Activated T-cell treated with anti-CD3 and anti-CD28 coated beads for 1 hour (primary cell): ENCODE results near the gene GPR26.

ENCODE experiments used
- DNase-seq: peaks from one replicate; pipeline ENCODE4 v3.0.0-alpha.2; 2020; ENCODE audit warnings: low read depth

The GPR26 gene

DNA sequence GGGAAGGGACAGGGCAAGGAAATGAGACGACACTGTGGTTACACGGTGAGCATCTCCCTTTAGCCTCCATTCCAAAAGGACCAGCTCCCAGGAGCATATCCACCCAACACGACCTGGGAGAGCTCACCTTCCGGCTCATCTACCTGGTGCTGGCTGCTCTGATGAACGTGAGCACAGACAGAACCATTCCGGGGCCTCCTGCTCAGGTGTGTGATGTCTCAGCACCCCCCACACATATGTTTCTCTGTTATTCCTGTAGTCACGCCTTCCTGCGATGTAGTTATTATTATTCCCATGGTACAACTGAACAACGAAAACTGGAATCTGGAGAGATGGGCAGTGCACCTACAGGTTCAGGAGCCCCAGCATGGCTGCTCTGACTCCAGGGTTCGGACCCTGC, 20.5 kb upstream of the GPR26 start:
- DNase-seq = no peak

DNA sequence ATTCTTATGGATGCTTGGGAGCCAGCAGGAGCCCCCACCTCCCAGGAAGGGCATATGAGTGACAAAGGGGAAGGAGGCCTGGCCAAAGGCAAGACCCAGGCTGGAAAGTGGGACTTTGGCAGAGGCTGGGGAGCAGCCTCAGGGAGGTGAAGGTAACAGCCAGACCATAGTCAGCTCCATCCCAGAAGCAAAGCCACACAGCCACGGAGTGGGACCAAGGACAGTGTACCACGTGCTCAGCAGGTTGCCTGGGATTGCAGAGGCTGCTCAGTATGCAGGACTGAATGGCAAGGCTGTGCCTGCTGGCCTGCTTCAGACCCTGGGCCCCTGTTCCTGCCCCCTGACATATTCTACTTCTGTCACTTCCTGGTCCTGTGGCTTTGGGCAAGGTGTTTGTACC, 17.6 kb upstream of the GPR26 start:
- DNase-seq = no peak

DNA sequence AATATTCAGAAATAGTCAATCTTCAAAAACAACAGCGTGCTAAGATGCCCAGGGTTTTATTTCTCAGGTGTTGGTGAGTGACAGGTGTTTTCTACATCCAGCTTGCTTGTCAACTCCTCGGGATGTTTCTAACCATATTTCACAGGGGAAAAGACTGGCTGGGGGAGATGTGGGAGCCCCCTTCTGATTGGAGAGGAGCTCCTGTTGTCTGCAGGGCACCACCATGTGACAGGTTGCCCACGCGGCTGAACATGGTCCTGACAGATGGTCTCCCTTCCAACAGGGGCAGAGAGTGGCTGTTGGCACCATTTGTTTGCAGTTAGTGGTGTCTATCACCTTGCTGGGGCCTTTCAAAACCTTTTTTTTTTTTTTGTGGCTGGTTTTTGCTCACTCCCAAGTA, 16.5 kb upstream of the GPR26 start:
- no peak for DNase-seq

DNA sequence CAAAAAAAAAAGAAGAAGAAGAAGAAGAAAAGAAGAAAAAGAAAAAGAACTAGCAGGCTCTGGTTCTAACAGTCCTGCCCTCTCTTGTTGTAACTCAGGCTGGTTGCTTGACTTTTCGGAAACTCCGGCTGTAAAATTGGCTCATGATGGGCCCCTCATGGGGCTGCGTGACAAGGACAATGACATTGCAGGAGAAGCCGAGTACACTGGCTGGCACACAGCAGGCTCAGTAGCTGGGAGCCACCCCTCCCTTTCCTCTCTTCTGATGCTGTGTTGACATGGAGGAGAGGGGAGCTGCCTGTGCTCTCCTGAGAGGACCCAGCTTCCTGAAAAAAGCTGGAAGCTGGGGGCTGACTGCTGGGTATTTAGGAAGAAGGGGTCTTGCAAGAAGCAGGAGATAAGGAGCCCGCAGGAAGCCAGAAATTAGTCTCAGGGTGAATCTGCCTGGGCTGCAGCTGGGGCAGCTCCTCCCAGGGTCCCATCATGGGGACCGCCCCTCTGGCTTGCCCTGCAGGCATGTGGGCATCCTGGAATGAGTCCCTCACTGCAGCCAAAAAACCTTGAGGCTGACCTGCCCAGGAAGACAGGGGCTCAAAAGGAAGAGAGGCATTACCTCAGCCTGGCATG, 14.6 kb upstream of the GPR26 start:
- DNase-seq = no peak

DNA sequence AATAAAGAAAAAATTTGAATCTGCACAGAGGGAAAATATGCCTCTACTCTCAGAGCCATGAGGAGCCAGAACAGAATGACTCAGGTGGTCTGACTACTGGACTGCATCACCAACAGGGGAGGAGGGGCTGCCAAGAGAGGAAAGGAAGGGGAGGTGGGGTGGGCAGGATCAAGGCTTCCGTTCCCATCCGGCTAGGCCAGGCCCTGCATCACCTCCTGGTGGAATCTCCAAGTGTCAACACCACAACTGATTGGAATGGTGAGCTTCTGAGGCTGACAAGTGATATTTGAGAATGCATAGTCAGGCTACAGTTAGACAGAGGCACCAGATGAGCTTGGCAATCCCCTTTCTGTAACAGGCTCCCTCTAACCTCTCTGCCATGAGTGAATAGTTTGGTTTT, 10.4 kb upstream of the GPR26 start:
- DNase-seq = no peak

DNA sequence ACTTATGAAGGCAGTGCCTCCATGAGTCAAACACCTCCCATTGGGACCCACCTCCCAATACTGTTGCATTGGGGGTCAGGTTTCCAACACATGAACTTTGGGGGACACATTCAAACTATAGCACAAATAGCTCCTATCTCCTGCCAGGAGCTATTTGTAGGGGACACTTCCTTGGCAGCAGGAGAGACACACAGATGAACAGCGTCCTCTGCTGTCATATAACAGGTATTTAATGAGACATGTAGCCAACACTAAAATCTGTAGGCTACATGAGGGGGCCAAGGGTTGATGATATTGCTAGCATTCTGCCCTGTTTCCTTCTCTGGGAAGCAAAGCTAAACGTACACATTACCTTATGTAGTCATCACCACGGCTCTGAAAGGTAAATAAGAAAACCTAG, 2.6 kb upstream of the GPR26 start:
- no peak for DNase-seq

DNA sequence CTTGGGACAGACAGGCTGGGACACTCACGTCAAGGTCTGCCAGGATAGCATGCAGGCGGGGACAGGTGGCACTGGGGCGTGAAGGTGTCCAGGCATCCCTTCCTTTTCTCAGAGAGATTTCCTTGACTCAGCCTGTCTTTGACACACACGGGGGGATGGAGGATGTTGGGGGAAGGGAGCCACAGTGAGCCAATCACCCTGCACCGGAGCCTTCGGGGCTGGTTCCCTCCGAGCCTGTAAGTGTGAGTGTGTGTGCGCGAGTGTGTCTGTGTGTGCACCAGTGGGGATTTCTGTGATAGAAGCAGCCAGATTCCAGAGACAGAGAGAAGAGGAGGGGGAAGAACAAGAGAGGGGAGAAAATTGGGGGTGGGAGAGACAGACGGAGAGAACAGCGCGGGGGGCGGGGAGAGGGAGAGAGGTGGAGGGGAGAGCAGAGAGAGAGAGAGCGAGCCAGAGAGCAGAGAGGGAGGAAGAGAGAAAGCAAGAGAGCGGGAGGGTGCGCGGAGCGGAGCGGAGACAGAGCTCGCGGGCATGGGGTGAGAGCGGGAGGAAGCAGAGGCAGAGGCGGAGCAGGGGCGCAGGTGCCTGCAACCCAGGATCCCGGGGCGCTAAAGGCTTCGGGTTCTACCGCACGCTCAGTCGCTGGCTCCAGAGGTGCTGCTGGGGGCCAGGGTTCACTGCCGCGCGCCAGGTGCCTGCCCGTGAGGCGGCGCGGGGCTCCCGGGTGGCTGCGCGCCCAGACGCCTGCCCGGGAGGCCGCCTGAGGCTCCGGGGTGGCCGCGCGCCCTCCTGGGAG, 466 bp upstream of the GPR26 start:
- no peak for DNase-seq

DNA sequence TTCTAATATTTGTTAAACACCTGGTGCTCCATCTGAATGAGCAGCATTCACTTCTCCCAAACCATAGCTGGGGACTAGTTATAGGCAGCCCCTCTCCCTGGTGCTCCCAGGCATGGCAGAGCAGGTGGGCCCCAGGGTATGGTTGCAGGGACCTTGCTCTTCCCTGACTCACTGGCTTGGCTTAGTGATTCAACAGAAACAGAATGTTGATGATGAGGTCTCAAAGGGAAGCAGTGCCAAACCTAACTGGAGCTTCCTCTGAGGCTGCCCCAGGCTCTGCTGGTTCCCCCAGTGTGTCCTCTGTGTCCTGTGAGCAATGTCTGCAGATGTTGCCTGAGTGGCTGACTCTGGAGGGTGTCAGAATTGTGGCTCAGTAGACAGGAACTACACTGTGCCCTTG, 3.7 kb downstream of the GPR26 start:
- no peak for DNase-seq

DNA sequence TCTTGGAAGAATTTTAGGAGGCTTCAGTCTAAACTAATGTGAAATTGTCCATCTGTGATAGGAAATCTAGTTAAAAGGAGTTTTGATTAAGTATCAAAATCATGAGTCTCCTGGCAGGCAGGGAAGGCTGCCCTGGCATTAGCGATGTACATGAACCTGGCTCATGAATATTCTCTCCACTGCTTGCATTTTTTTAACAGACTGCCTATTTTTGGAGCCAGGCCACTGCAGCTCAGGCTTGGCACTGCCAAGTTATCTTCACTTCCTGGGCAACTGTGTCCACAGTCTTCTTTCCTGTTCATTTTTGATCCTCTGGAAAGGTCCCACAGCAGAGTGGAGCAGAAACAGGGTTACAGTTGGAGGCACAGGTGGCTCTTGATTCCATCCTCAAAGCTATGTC, 7.0 kb downstream of the GPR26 start:
- no peak for DNase-seq

DNA sequence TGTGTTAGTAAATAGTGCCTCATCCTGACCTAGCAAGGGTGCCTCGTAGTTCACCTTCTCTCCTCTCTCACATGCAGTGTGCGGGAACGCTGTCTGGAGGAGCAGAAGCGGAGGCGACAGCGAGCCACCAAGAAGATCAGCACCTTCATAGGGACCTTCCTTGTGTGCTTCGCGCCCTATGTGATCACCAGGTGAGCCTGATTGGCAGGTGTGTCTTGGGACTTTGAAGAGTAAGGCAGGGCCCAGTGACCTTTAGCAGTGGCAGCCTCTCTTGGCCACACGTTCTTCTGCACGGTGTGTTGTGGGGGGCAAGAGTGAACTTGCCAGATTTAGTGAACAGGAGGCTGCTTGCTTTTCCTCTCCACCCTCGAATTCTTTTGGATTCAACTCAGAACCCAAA, 8.6 kb downstream of the GPR26 start:
- DNase-seq = no peak

DNA sequence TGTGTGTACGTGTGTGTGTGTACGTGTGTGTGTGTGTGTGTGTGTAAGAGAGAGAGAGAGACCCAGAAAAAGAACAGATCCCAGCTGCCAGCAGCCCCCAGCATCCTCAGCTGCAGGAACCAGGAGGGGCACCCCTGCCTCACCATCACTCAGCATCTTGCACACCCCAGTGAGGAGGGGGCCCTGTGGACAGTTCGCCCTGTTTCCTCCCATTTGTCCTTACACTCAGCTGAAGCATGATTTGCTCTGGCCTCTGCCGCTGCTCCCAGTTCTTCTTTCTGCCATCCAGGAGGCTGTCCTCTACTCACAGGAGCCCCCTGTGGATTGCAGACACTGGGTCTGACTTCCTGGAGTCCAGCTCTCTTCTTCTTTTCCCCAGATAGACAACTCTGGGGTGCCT, 9.7 kb downstream of the GPR26 start:
- DNase-seq = no peak

DNA sequence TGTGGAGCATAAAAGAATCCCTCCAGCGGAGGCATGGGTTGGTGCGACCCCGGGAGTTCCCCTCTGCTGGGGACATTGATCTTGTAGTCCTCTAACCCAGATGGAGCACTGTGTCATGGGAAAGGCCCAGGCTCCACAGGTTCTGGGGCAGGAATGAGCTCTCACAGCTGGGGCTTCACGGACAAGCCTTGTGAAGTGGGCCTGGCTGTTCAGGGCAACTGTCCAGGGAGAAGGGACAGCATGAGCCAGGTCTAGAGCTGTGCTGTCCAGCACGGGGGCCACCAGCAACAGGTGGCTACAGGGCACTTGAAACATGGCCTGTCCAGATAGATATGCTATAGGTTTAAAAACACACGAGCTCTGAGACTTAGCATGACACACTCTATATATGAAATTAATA, 11.4 kb downstream of the GPR26 start:
- DNase-seq = no peak

DNA sequence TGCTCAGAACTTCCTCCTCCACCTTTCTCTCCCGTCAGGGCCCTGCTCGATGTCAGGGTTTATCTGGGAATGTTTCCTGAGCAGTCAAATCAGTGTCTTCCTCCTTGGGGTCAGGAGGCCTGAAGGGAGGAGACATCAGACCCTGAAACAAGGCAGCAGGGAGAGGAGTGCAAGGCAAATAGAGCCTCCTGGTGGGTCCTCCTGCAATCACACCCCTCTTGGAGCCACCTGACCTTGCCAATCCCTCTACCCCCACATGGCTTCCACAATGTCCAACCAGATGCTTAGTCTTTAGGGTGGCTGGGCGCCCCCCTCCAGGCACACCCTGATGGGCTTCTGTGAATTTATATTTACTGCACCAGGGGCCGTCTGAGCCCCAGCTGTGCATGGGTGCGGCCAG, 12.2 kb downstream of the GPR26 start:
- DNase-seq = no peak

DNA sequence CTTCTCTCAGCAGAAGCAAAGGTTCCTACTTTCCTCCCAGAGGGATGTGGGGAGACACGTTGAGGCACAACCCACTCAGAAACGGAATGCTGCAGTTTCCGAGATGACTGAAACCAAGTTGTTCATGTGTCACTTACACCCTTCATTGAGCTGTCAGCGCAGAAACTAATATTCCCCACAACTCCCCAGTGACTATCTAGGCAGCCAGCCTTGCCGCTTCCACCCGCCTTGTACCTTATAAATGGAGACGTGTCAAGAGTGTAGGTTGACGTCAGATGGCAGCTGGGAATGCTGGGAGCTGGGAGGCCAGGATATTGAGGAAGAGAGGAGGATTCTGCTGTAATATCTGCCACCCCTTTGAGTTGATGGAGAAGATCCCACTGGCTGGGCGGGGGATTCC, 15.1 kb downstream of the GPR26 start:
- DNase-seq = no peak

DNA sequence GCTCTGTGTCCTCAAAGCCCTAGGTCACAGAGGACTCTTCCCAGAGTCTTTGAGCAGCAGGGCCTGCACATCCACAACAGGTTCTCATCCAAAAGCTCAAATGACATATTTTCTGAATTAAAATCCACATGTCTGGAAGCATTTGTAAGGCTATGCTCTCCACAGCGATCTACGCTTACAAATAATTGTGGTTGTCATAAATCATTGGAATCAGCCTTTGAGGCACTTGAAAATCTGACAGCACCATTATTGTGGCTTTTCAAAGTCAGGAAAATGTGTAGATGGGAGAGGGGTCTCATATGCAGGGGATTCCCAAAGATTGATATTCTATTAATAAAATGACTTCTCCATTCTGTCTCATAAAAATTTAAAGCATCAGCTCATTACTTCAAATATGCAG, 16.3 kb downstream of the GPR26 start:
- no peak for DNase-seq

DNA sequence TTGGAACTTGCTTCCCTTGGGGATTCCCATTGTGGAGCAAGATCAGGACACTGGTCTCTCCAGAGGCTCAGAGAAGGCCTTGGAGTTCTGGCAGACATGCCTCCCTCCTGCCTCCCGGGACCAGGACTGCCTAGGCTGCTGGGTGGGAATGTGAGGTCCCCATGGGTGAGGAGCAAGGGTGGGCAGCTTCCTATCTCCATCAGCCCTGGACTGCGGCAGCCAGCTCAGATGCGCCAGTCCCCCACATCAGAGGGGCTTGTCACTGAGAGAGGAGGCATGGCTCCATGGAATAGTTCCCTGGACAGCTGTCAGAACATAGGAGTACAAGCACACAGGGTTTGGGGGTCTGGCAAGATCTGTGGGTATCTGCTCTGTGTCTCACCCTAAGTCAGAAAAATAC, 17.3 kb downstream of the GPR26 start:
- DNase-seq = no peak

DNA sequence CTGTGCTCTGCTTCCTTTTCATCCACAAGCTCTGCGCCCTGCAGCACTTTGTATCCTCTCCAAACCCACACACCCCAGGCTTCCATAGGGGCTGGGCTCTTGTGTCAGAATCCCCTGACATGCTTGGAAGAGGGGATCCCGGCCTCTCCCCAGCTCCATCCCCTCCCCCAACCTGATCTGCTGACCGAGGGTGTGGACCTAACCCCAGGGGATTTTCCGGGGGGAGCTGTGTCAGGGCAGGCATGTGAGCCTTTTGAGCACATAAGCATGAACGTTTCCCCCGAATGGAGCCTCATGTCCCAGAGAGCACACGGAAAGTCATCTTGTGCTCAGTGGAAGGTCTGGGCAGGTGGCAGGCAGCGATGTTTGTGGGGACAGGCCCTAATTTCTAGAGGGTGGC, 17.7 kb downstream of the GPR26 start:
- DNase-seq = no peak

DNA sequence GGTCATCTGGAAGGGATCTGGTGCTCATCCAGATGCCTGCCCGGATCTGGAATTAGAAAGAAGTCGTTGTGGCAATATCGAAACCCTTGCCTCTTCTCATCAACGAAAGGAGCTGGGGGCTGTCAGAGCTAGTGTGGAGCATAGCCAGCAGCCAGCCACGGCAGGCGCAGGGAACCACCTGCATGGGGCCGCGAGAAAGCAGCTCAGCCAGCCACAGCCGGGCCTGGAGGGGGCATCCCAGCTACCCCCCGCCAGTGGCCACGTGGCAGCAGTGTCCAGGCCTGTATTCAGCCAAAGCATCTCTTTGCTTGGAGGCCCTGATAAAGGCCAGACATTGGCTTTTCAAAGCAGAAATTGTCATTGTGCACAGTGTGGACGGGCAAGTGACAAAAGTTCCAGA, 19.1 kb downstream of the GPR26 start:
- no peak for DNase-seq

DNA sequence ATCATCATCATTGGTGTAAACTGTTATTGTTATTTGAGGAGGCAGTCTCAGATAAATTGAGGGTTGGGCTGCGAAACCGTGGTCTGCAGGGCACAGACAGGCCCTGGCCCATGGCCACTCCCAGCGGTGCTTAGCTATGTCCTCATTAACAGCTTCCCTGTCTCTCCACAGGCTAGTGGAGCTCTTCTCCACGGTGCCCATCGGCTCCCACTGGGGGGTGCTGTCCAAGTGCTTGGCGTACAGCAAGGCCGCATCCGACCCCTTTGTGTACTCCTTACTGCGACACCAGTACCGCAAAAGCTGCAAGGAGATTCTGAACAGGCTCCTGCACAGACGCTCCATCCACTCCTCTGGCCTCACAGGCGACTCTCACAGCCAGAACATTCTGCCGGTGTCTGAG, 21.6 kb downstream of the GPR26 start:
- no peak for DNase-seq

DNA sequence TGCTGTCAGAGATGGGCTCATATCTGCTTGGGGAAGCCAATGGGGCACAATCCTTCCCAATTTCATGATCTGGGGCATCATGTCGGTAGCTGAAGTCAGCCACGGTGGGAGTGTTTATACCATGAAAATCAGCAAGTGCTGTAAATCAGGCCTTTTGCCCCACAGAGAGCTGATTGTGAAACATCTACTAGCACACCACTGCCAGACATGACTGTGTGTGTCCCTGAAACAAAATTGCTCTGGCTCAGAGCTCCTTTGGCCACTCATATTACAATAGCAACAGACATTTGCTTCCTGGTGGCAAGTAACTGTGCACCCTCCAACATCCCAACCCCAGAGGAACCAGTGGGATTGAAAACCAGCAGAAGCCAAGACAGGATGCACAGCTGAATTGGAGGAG, 23.7 kb downstream of the GPR26 start:
- no peak for DNase-seq

DNA sequence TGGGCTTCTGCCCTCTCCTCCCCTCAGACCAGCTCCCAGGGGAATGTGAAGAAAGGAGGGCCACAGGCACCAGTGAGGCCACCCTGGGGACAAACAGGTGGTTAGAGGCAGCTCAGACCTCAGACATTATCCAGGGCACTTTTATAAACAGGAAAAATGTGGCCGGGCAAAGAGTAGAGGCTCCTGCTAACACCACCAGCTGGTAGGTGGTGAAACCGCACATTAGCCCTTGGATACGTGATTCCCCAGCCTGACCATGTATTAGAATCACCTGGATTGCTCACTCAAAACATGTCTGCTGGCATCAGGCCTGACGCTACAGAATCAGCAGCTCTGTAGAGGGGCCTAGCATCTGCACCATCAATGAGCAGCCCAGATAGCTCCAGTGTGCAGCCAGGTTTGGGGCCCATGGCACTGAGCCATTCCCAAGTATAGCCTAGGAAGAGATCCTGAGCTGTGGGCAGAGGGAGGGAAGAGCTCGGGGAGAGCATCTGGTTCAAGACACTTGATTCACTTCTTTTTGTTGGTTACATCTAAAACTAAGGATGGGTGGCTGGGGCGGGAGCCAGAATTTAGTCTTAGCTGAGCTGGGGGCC, 37.1 kb downstream of the GPR26 start:
- DNase-seq = no peak

DNA sequence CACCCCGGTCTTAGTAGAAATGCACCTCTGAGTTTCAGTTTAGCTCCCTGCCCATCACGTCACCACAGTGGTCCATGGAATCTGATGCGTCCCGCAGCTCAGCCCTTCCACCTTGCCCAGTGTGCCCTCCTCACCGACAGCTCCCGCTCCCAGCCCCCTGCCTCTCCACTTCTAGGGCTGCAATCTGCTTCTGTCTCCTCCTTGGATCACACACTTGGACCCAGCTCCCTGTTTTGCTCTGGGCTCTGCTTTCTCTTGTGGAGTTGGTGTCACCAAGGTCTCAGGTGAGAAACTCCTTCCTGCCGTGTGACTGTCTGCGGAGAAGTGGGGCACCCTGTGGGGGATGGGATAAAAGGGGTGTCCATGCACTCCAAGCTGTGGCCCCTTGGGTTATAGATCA, 37.9 kb downstream of the GPR26 start:
- DNase-seq = no peak

DNA sequence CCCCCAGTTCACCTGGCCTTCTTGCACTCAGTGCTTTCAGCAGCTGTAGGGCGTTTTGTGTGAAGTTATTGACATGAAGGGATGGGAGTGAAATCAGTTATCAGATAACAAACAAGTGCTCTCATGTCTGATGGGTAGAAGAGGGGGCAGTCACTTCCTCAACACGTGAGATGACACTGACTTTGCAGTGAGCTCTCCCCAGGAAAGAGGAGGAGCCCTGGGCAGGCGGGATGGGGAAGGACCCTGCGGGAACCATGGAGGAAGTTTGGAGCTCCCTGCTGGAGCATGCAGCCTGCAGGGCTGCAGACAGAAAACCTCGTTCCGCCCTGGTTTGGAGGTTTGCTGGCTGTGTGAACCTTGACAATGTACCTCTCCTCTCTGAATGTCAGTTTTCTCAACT, 38.7 kb downstream of the GPR26 start:
- DNase-seq = no peak

DNA sequence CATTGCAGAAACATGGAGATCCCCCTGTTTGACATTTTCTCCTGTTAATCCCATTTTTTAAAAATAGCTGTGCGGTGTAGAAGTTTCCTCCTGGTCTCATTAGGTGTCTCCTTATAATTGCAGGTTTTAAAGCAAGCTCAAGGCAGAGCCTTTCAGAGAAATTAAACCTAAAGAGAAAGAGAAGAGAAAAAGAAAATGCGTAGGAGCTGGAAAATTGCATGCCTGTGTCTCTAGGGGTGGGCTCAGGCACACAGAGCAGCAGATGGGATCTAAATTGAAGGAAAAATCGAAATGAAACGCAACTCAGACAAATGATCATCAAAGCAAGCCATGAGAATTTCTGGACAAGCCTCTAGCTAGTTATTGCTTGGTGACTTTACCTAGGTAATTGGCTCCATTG, 40.1 kb downstream of the GPR26 start:
- no peak for DNase-seq
